Mesenchymal stem cell (in vitro differentiated cells and primary cell): ENCODE results near the gene DENND1C. TPM values are rescaled to one million over a fixed set of nuclear protein-coding genes. Genes with fewer than 3 reads are reported as not detected.
A peak's percentile ranks its signal among the peaks of the same experiment; 100 is the strongest.

Source experiments
- DNase-seq: peaks from one replicate; pipeline ENCODE4 v3.0.0-alpha.2; 2013
- H2AFZ ChIP-seq: one replicate; pipeline ENCODE4 v1.6.1; 2013; ENCODE audit warnings: low read depth, mild to moderate bottlenecking, control low read depth, inconsistent platforms, low read length, moderate library complexity
- H2AK5ac ChIP-seq: 2 replicates; pipeline ENCODE4 v1.6.1; 2013; ENCODE audit warnings: low read length, moderate library complexity, mild to moderate bottlenecking, inconsistent platforms; ENCODE audit not compliant: severe bottlenecking
- H2BK120ac ChIP-seq: one replicate; pipeline ENCODE4 v1.6.1; 2013; ENCODE audit warnings: low read depth, mild to moderate bottlenecking, inconsistent platforms, low read length, moderate library complexity
- H2BK12ac ChIP-seq, 2 experiments: one replicate each; pipeline ENCODE4 v1.6.1; 2013; ENCODE audit warnings: inconsistent platforms in 2 of 2, low read length in 2 of 2, mild to moderate bottlenecking in 2 of 2, moderate library complexity in 2 of 2, control low read depth in 1 of 2
- H2BK15ac ChIP-seq: one replicate; pipeline ENCODE4 v1.6.1; 2013; ENCODE audit warnings: mild to moderate bottlenecking, low read depth, inconsistent platforms; ENCODE audit not compliant: poor library complexity, severe bottlenecking
- H2BK5ac ChIP-seq: 2 replicates; pipeline ENCODE4 v1.6.1; 2013; ENCODE audit warnings: low read depth, mild to moderate bottlenecking, low read length, control low read depth, inconsistent platforms; ENCODE audit not compliant: poor library complexity, severe bottlenecking
- H3K14ac ChIP-seq, 2 experiments: one replicate each; pipeline ENCODE4 v1.6.1; 2013; ENCODE audit warnings: inconsistent platforms in 2 of 2, low read length in 2 of 2, control low read depth in 1 of 2, mild to moderate bottlenecking in 1 of 2, moderate library complexity in 1 of 2
- H3K18ac ChIP-seq, 2 experiments: one replicate each; pipeline ENCODE4 v1.6.1; 2013; ENCODE audit warnings: inconsistent platforms in 2 of 2, low read length in 2 of 2, control low read depth in 1 of 2, low read depth in 1 of 2, mild to moderate bottlenecking in 1 of 2
- H3K23ac ChIP-seq, 2 experiments: one replicate each; pipeline ENCODE4 v1.6.1; 2013; ENCODE audit warnings: inconsistent platforms in 2 of 2, low read length in 2 of 2, mild to moderate bottlenecking in 2 of 2, moderate library complexity in 2 of 2, control low read depth in 1 of 2
- H3K27ac ChIP-seq: 2 replicates; pipeline ENCODE4 v1.5.1; 2013; ENCODE audit warnings: mild to moderate bottlenecking, moderate library complexity, low read length, control low read depth, inconsistent platforms; ENCODE audit not compliant: poor library complexity, severe bottlenecking
- H3K27me3 ChIP-seq, 2 experiments: 2 replicates each; pipeline versions ENCODE4 v1.6.1 to v1.7.0; 2013; ENCODE audit warnings: low read length in 2 of 2, mild to moderate bottlenecking in 2 of 2, moderate library complexity in 2 of 2, control low read depth in 1 of 2, inconsistent platforms in 1 of 2; ENCODE audit not compliant: control insufficient read depth in 1 of 2, insufficient read depth in 1 of 2
- H3K36me3 ChIP-seq, 2 experiments: 2 replicates each; pipeline versions ENCODE4 v1.6.1 to v1.7.0; 2013; ENCODE audit warnings: low read length in 2 of 2, control low read depth in 1 of 2, inconsistent platforms in 1 of 2, low read depth in 1 of 2, mild to moderate bottlenecking in 1 of 2; ENCODE audit not compliant: insufficient read depth in 2 of 2, control insufficient read depth in 1 of 2
- H3K4ac ChIP-seq, 2 experiments: one replicate each; pipeline ENCODE4 v1.6.1; 2013; ENCODE audit warnings: inconsistent platforms in 2 of 2, low read length in 2 of 2, mild to moderate bottlenecking in 2 of 2, moderate library complexity in 2 of 2, control low read depth in 1 of 2, low read depth in 1 of 2
- H3K4me1 ChIP-seq: 2 replicates; pipeline ENCODE4 v1.6.1; 2013; ENCODE audit warnings: low read depth, low read length, control low read depth; ENCODE audit not compliant: control insufficient read depth, insufficient read depth
- H3K4me2 ChIP-seq: 2 replicates; pipeline ENCODE4 v1.6.1; 2013; ENCODE audit warnings: low read length, mild to moderate bottlenecking, inconsistent platforms; ENCODE audit not compliant: poor library complexity, severe bottlenecking
- H3K4me3 ChIP-seq, 2 experiments: 2 replicates each; pipeline versions ENCODE4 v1.5.1 to v1.7.0; 2013; ENCODE audit warnings: low read length in 2 of 2, mild to moderate bottlenecking in 2 of 2, control low read depth in 1 of 2, low read depth in 1 of 2; ENCODE audit not compliant: insufficient read depth in 1 of 2
- H3K79me1 ChIP-seq: replicated peaks from 2 replicates; pipeline ENCODE4 v1.6.1; 2013; ENCODE audit warnings: mild to moderate bottlenecking, control low read depth, low read length, inconsistent platforms; ENCODE audit not compliant: poor library complexity, severe bottlenecking
- H3K9ac ChIP-seq: 2 replicates; pipeline ENCODE4 v1.7.0; 2013; ENCODE audit warnings: mild to moderate bottlenecking, low read length, moderate library complexity
- H3K9me3 ChIP-seq: 2 replicates; pipeline ENCODE4 v1.7.0; 2013; ENCODE audit warnings: mild to moderate bottlenecking, low read length; ENCODE audit not compliant: control insufficient read depth
- H4K8ac ChIP-seq: one replicate; pipeline ENCODE4 v1.6.1; 2013; ENCODE audit warnings: inconsistent platforms, mild to moderate bottlenecking, low read length, moderate library complexity
- H4K91ac ChIP-seq: one replicate; pipeline ENCODE4 v1.6.1; 2013; ENCODE audit warnings: mild to moderate bottlenecking, low read length, inconsistent platforms
- WGBS: methylation state at CpG from one replicate; pipeline ENCODE4 v1.1.7; 2013; ENCODE audit warnings: mixed read lengths; 5-methylcytosine and 5-hydroxymethylcytosine counted together
- polyA plus RNA-seq, 2 experiments: library from polyadenylated mRNA; stranded (reverse); fragments of 200-250 nt; gene quantifications; one replicate each; pipeline ENCODE4 v1.2.3, GENCODE V29; 2013

The DENND1C gene
- 0.03 TPM for polyA plus RNA-seq (2013, experiment 1 of 2)
- 0.04 TPM for polyA plus RNA-seq (2013, experiment 2 of 2)

GRCh38 chr19:6481541-6482342 lies at the start of gene DENND1C:
TSS of gene DENND1C (minus strand) at chr19:6481787. CDS start at chr19:6481695, 92 bp downstream.
- Histone ChIP-seq H3K18ac (no peak within 1 kb of the TSS), H2AFZ (no peak within 1 kb of the TSS), H4K91ac (no peak within 1 kb of the TSS), H2BK5ac (no peak within 1 kb of the TSS), H3K4me1 (peaks cover 17% of the 10 kb centered on the region), H3K23ac (no peak within 1 kb of the TSS), H3K36me3 (no peaks in the 10 kb centered on the region), H3K4ac (no peak within 1 kb of the TSS), H4K8ac (no peak within 1 kb of the TSS), H3K27me3 (peaks cover 0 to 43% of the 10 kb centered on the region in 2 experiments), H3K9me3 (no peaks in the 10 kb centered on the region), H3K27ac (no peak within 1 kb of the TSS), H3K4me3 (no peak within 1 kb of the TSS), H3K4me2 (no peak within 1 kb of the TSS), H2BK12ac (no peak within 1 kb of the TSS), H3K79me1 (no peaks in the 10 kb centered on the region), H2BK120ac (no peak within 1 kb of the TSS), H2BK15ac (no peak within 1 kb of the TSS), H2AK5ac (no peak within 1 kb of the TSS), H3K14ac (no peak within 1 kb of the TSS), H3K9ac (no peak within 1 kb of the TSS)
- WGBS: 54% methylated on average over 16 of the region's 24 CpGs
- no peak for DNase-seq

GRCh38 chr19:6530386-6531162 lies 49.0 kb upstream of the DENND1C start, which contains the start of gene TNFSF9:
TSS of gene TNFSF9 (plus strand) at chr19:6531026. CDS start at chr19:6531037, 11 bp downstream.
- peaks cover 3% of the 10 kb centered on the region for H3K79me1 ChIP-seq

GRCh38 chr19:6529937-6530385 lies 48.4 kb upstream of the DENND1C start:
- Histone ChIP-seq H3K14ac (no peak overlapping the region), H3K4me1 (peaks cover 31% of the 10 kb centered on the region), H3K27me3 (peaks cover 9 to 16% of the 10 kb centered on the region in 2 experiments), H2AK5ac (peak overlapping the region; percentile 33), H3K9ac (peak overlapping the region; percentile 92), H2BK5ac (no peak overlapping the region), H3K9me3 (no peaks in the 10 kb centered on the region), H4K8ac (no peak overlapping the region), H4K91ac (no peak overlapping the region), H3K27ac (no peak overlapping the region), H3K23ac (no peak overlapping the region), H3K4me3 (peak overlapping the region in 1 of 2 experiments; percentile 84), H2BK15ac (no peak overlapping the region), H3K4me2 (peak overlapping the region; percentile 4), H3K18ac (no peak overlapping the region), H3K79me1 (peaks cover 3% of the 10 kb centered on the region), H2BK120ac (no peak overlapping the region), H3K4ac (peak overlapping the region in 1 of 2 experiments; percentile 47), H2AFZ (no peak overlapping the region), H3K36me3 (peaks cover 0 to 6% of the 10 kb centered on the region in 2 experiments), H2BK12ac (no peak overlapping the region)
- 60% methylated on average over 2 of the region's 2 CpGs for WGBS
- no peak for DNase-seq

More at GRCh38 chr19:6530386-6531162, 49.0 kb upstream of the DENND1C start, which contains the start of gene TNFSF9:
- peak within 1 kb of the TSS; percentile 67 to 84 for H3K4me3 ChIP-seq
- H3K27ac ChIP-seq: no peak within 1 kb of the TSS
- H3K4me2 ChIP-seq: peak within 1 kb of the TSS; percentile 62
- DNase-seq: peak; percentile 87
- peak within 1 kb of the TSS; percentile 92 for H3K9ac ChIP-seq
- H3K18ac ChIP-seq: peak within 1 kb of the TSS; percentile 72 to 85
- peak within 1 kb of the TSS; percentile 87 for H4K8ac ChIP-seq
- H3K23ac ChIP-seq: peak within 1 kb of the TSS in 1 of 2 experiments; percentile 80
- no peak within 1 kb of the TSS for H2BK15ac ChIP-seq
- H2BK5ac ChIP-seq: no peak within 1 kb of the TSS
- peak within 1 kb of the TSS in 1 of 2 experiments; percentile 47 for H3K4ac ChIP-seq
- peaks cover 4 to 7% of the 10 kb centered on the region in 2 experiments for H3K36me3 ChIP-seq
- no peak within 1 kb of the TSS for H2BK12ac ChIP-seq
- H2AFZ ChIP-seq: peak within 1 kb of the TSS; percentile 62
- no peaks in the 10 kb centered on the region for H3K9me3 ChIP-seq
- WGBS: under 1% methylated on average over 40 of the region's 44 CpGs
- no peak within 1 kb of the TSS for H4K91ac ChIP-seq
- H2BK120ac ChIP-seq: no peak within 1 kb of the TSS
- H3K14ac ChIP-seq: peak within 1 kb of the TSS in 1 of 2 experiments; percentile 98
- peaks cover 9 to 16% of the 10 kb centered on the region in 2 experiments for H3K27me3 ChIP-seq
- peak within 1 kb of the TSS; percentile 33 for H2AK5ac ChIP-seq
- peaks cover 31% of the 10 kb centered on the region for H3K4me1 ChIP-seq
